IMR-90 (cell line): Measurements from ENCODE around the gene PPFIA2. TPM values are rescaled to one million over a fixed set of nuclear protein-coding genes. Genes with fewer than 3 reads are reported as not detected.

Experiments
- ATAC-seq: fragments of 200-7000 bp; cut with Tn5 transposase; 2 replicates; pipeline ENCODE4 v1.9.1; 2020; ENCODE audit warnings: low read depth, mild to moderate bottlenecking, moderate library complexity
- BruUV-seq: library from RNA; stranded (reverse); fragments of 400-500 nt; replicated peaks from 2 replicates; lab custom pipeline; 2021; lab: Mats Ljungman, UMichigan
- CTCF ChIA-PET: fragments of 300-600 bp; formaldehyde crosslinking; extraction: SDS; loops from one replicate; lab custom pipeline; 2021; ENCODE audit warnings: antibody characterized with exemption; lab: Yijun Ruan, JAX
- POLR2A ChIA-PET: fragments of 300-600 bp; sonication (Branson Sonifier 250); formaldehyde crosslinking; loops from one replicate; lab custom pipeline; 2022; ENCODE audit warnings: antibody characterized with exemption; ENCODE audit not compliant: unreplicated experiment; lab: Charles Lee
- DNase-seq: peaks from one replicate; pipeline ENCODE4 v3.0.0; 2013
- H2AFZ ChIP-seq: replicated peaks from 2 replicates; pipeline ENCODE3; 2013; ENCODE audit warnings: low read length, mild to moderate bottlenecking; ENCODE audit not compliant: poor library complexity
- H2AK5ac ChIP-seq: 2 replicates; pipeline ENCODE4 v1.6.1; 2013; ENCODE audit warnings: low read depth, low read length, inconsistent platforms
- H2AK9ac ChIP-seq: replicated peaks from 2 replicates; pipeline ENCODE3; 2013; ENCODE audit warnings: mild to moderate bottlenecking, low read depth, low read length, moderate library complexity; ENCODE audit not compliant: poor library complexity
- H2BK120ac ChIP-seq: 2 replicates; pipeline ENCODE4 v1.6.1; 2013; ENCODE audit warnings: low read depth, low read length, inconsistent platforms
- H2BK15ac ChIP-seq: 3 replicates; pipeline ENCODE4 v1.6.1; 2013; ENCODE audit warnings: low read depth, low read length, inconsistent platforms
- H2BK20ac ChIP-seq: 2 replicates; pipeline ENCODE4 v1.6.1; 2013; ENCODE audit warnings: low read depth, mild to moderate bottlenecking, inconsistent platforms, low read length, moderate library complexity
- H2BK5ac ChIP-seq: 2 replicates; pipeline ENCODE4 v1.6.1; 2013; ENCODE audit warnings: mild to moderate bottlenecking, low read depth, low read length, inconsistent platforms; ENCODE audit not compliant: poor library complexity, severe bottlenecking
- H3K14ac ChIP-seq: replicated peaks from 2 replicates; pipeline ENCODE4 v1.6.1; 2013; ENCODE audit warnings: low read depth, low read length, inconsistent platforms
- H3K18ac ChIP-seq: 2 replicates; pipeline ENCODE4 v1.6.1; 2013; ENCODE audit warnings: low read depth, low read length, control low read depth
- H3K23ac ChIP-seq: 2 replicates; pipeline ENCODE4 v1.6.1; 2013; ENCODE audit warnings: low read depth, low read length, inconsistent platforms
- H3K27ac ChIP-seq: 2 replicates; pipeline ENCODE4 v1.5.1; 2013; ENCODE audit warnings: mild to moderate bottlenecking, control low read depth, low read length; ENCODE audit not compliant: insufficient read depth
- H3K27me3 ChIP-seq: 2 replicates; pipeline ENCODE4 v1.6.1; 2013; ENCODE audit warnings: low read length; ENCODE audit not compliant: control insufficient read depth, insufficient read depth
- H3K36me3 ChIP-seq: 2 replicates; pipeline ENCODE4 v1.6.1; 2013; ENCODE audit warnings: low read length, mixed read lengths; ENCODE audit not compliant: control insufficient read depth, insufficient read depth
- H3K4ac ChIP-seq: 2 replicates; pipeline ENCODE4 v1.6.1; 2013; ENCODE audit warnings: low read depth, low read length, inconsistent platforms
- H3K4me1 ChIP-seq: 2 replicates; pipeline ENCODE4 v1.6.1; 2013; ENCODE audit warnings: low read length, mixed read lengths; ENCODE audit not compliant: control insufficient read depth, insufficient read depth
- H3K4me2 ChIP-seq: 2 replicates; pipeline ENCODE4 v1.6.1; 2013; ENCODE audit warnings: low read depth, mild to moderate bottlenecking, control low read depth, low read length, moderate library complexity
- H3K4me3 ChIP-seq: 2 replicates; pipeline ENCODE4 v1.5.1; 2013; ENCODE audit warnings: low read depth, mild to moderate bottlenecking, control low read depth, low read length, moderate library complexity; ENCODE audit not compliant: insufficient read depth
- H3K56ac ChIP-seq: 2 replicates; pipeline ENCODE4 v1.6.1; 2013; ENCODE audit warnings: low read length, inconsistent platforms; ENCODE audit not compliant: insufficient read depth; ENCODE audit errors: extremely low read depth
- H3K79me1 ChIP-seq, 2 experiments: 2 replicates each; pipeline ENCODE4 v1.6.1; 2013; ENCODE audit warnings: low read length in 2 of 2, inconsistent platforms in 1 of 2, low read depth in 1 of 2
- H3K9ac ChIP-seq: 2 replicates; pipeline ENCODE4 v1.6.1; 2013; ENCODE audit warnings: low read depth, low read length, control low read depth
- H3K9me1 ChIP-seq: 2 replicates; pipeline ENCODE4 v1.6.1; 2013; ENCODE audit warnings: low read length, inconsistent platforms; ENCODE audit not compliant: insufficient read depth
- H3K9me3 ChIP-seq: 2 replicates; pipeline ENCODE4 v1.6.1; 2013; ENCODE audit warnings: low read length; ENCODE audit not compliant: control insufficient read depth, insufficient read depth
- H4K20me1 ChIP-seq: 2 replicates; pipeline ENCODE4 v1.6.1; 2013; ENCODE audit warnings: low read length, inconsistent platforms; ENCODE audit not compliant: insufficient read depth
- H4K5ac ChIP-seq: 2 replicates; pipeline ENCODE4 v1.6.1; 2013; ENCODE audit warnings: mild to moderate bottlenecking, low read depth, low read length, control low read depth
- H4K8ac ChIP-seq, 2 experiments: 2 replicates each; pipeline ENCODE4 v1.6.1; 2013; ENCODE audit warnings: low read depth in 2 of 2, low read length in 2 of 2, control low read depth in 1 of 2, inconsistent platforms in 1 of 2
- H4K91ac ChIP-seq: 2 replicates; pipeline ENCODE4 v1.6.1; 2013; ENCODE audit warnings: low read depth, low read length, inconsistent platforms; ENCODE audit not compliant: insufficient read depth
- NFE2L2 ChIP-seq: fragments of 150-350 bp; IDR thresholded peaks from 2 replicates; pipeline ENCODE4 v1.6.1; 2016; ENCODE audit warnings: low read depth, mild to moderate bottlenecking, low read length
- WGBS, 2 experiments: methylation state at CpG; one replicate each; pipeline versions ENCODE4 v1.1.5 to v1.1.7; 2013; ENCODE audit warnings: missing lambda C conversion rate in 2 of 2; ENCODE audit not compliant: insufficient read length in 1 of 2; ENCODE audit errors: extremely low coverage in 2 of 2; 5-methylcytosine and 5-hydroxymethylcytosine counted together
- dilution Hi-C: fragments of 300-500 bp; cut with HindIII; formaldehyde crosslinking; loops from one replicate; pipeline ENCODE4 v1.14.3; 2018; ENCODE audit warnings: low sequenced_read_pairs; ENCODE audit not compliant: unreplicated experiment
- in situ Hi-C: fragments of 300-500 bp; cut with MboI; formaldehyde crosslinking; loops from 3 replicates; pipeline ENCODE4 v1.14.3; 2019; ENCODE audit warnings: low sequenced_read_pairs, inconsistent platforms, mixed read lengths
- intact Hi-C: fragments of 100-400 bp; cut with micrococcal nuclease; formaldehyde crosslinking; loops from 2 replicates; pipeline ENCODE4 v1.10.0; 2022
- polyA plus RNA-seq, 3 experiments: library from polyadenylated mRNA; depleted of rRNA; stranded (reverse); fragments of >200 nt; gene quantifications; 2 replicates each; pipeline ENCODE4 v1.2.3, GENCODE V29; 2012; ENCODE audit warnings: low replicate concordance in 1 of 3
- total RNA-seq: library from RNA; depleted of rRNA; stranded (reverse); fragments of >200 nt; gene quantifications from 2 replicates; pipeline ENCODE4 v1.2.3, GENCODE V29; 2012

The PPFIA2 gene
- total and polyA plus RNA-seq, 2 of the 4 experiments (the other 2 are of a cell fraction) = 0.29 to 1.3 TPM

DNA sequence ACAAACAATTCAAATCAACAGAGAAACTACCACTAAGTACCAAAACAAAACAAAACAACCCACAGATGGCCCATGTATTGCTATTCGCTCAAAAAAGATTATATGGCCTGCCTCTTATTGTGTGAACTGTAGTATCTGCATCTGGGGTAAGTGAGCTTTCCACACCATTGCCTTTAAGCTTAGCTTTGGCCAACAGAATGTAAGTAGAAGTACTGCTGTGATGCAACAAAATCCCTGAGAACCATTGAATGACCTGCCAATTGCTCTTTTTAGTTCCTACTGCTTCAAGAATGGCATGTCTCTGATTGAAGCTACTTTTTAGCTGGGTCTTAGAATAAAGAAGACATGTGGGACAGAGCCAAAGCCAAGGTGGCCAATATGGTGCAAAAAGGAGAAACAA lies 32.5 kb downstream of the PPFIA2 start:
- no peak for DNase-seq
- Histone ChIP-seq H3K27me3 (no peaks in the 10 kb centered on the region), H3K4ac (no peak overlapping the region), H3K23ac (no peak overlapping the region), H2BK20ac (no peak overlapping the region), H2AK5ac (no peak overlapping the region), H2AFZ (no peak overlapping the region), H2BK120ac (no peak overlapping the region), H3K4me1 (no peaks in the 10 kb centered on the region), H3K9me3 (no peaks in the 10 kb centered on the region), H3K9me1 (no peaks in the 10 kb centered on the region), H3K36me3 (no peaks in the 10 kb centered on the region), H3K27ac (no peak overlapping the region), H3K14ac (no peak overlapping the region), H2AK9ac (no peak overlapping the region), H4K5ac (no peak overlapping the region), H3K4me3 (no peak overlapping the region), H3K79me1 (no peaks in the 10 kb centered on the region), H3K4me2 (no peak overlapping the region), H4K91ac (no peak overlapping the region), H3K56ac (no peak overlapping the region), H2BK5ac (no peak overlapping the region), H3K9ac (no peak overlapping the region), H4K20me1 (no peaks in the 10 kb centered on the region), H2BK15ac (no peak overlapping the region), H3K18ac (no peak overlapping the region), H4K8ac (no peak overlapping the region)
- dilution Hi-C loops (no loop called here), in situ Hi-C loops (no loop called here), intact Hi-C loops (no loop called here)
- ATAC-seq = no peak
- WGBS, 2 experiments = no CpG with 5 or more reads among the region's 1 CpG
- POLR2A ChIA-PET = no interaction called here
- BruUV-seq = no TSS peak
- CTCF ChIA-PET = no interaction called here
- no peak for TF ChIP-seq NFE2L2
